Panc1 (cell line): Measurements from ENCODE around the gene ACOT13.

ENCODE experiments used
- CTCF ChIP-seq: fragments of 450-650 bp; IDR thresholded peaks from 2 replicates; pipeline ENCODE4 v1.5.1; 2017; ENCODE audit warnings: mild to moderate bottlenecking
- POLR2AphosphoS5 ChIP-seq: IDR thresholded peaks from 2 replicates; pipeline ENCODE4 v1.6.1; 2012; ENCODE audit warnings: mild to moderate bottlenecking, low read depth, low read length, moderate library complexity
- REST ChIP-seq, 2 experiments: IDR thresholded peaks; 2 replicates each; pipeline ENCODE4 v1.6.1; 2011 to 2012; ENCODE audit warnings: low read depth in 2 of 2, control low read depth in 1 of 2, low read length in 1 of 2, mild to moderate bottlenecking in 1 of 2, moderate library complexity in 1 of 2; ENCODE audit not compliant: insufficient read depth in 1 of 2
- SIN3A ChIP-seq: IDR thresholded peaks from 2 replicates; pipeline ENCODE4 v1.6.1; 2012; ENCODE audit warnings: low read depth, mild to moderate bottlenecking, low read length, moderate library complexity, borderline replicate concordance; ENCODE audit not compliant: insufficient read depth
- TCF7L2 ChIP-seq: IDR thresholded peaks from 2 replicates; pipeline ENCODE4 v1.6.1; 2011; ENCODE audit warnings: mild to moderate bottlenecking, low read depth, low read length, inconsistent platforms

- TF ChIP-seq CTCF: no peak
- TF ChIP-seq REST (IDR thresholded peaks at IDR 0.05; ENCODE audit: insufficient read depth in 1 of 2, low read depth in 2 of 2, low read length in 1 of 2): no peak
- TF ChIP-seq TCF7L2: no peak
- TF ChIP-seq SIN3A: no peak
- TF ChIP-seq POLR2AphosphoS5: no peak
These were observed 67.3 kb downstream of the ACOT13 start for GRCh38 chr6:24734166-24734565.
